ENCODE data around the gene L1CAM.

Gene L1CAM

DNA sequence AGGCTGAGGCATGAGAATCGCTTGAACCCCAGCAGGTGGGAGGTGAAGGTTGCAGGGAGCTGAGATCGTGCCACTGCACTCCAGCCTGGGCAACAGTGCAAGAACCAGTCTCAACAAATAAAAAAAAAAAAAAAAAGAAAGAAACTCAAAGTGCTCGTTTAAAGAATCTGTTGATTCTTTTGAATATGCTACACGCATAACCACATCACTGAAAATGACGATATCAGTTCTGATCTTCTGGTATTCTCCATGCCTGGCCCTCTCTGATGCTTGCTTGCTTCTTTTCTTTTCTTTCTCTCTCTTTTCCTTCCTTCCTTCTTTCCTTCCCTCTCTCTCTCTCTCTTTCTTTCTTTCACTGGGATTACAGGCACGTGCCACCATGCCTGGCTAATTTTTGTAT is 25.8 kb upstream of the L1CAM start:
- Mint-ChIP-seq H3K4me3 (no peak overlapping the region), H3K27ac (peak overlapping the region; percentile 61), H3K4me1 (ENCODE audit: low read depth) (peaks cover 5% of the 10 kb centered on the region), H3K27me3 (no peaks in the 10 kb centered on the region), H3K36me3 (ENCODE audit: low read depth) (peaks cover 20% of the 10 kb centered on the region), H3K9me3 (no peaks in the 10 kb centered on the region)

DNA sequence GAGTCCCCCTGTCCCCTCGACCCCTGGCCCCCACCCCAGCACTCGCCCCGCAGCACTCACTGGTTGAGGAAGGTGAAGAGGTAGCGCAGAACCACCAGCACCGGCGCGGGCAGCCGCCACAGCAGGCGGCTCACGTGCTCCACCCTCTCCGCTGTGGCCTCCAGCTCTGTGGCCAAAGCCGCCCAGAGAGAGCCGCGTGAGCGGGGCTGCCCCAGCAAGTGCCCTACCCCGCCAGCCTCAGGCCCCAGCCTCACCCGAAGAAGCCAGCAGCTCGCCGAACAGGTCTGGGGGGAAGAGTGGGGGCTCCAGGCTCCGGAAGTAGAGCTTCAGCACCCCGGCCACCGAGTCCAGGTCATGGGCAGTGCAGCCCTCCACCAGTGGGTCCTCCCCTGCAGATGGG is 24.5 kb upstream of the L1CAM start:
- no peaks in the 10 kb centered on the region for H3K9me3 Mint-ChIP-seq
- H3K27ac Mint-ChIP-seq: no peak overlapping the region
- H3K4me1 Mint-ChIP-seq (ENCODE audit: low read depth): peaks cover 5% of the 10 kb centered on the region
- H3K36me3 Mint-ChIP-seq (ENCODE audit: low read depth): peaks cover 9% of the 10 kb centered on the region
- H3K4me3 Mint-ChIP-seq: no peak overlapping the region
- H3K27me3 Mint-ChIP-seq: no peaks in the 10 kb centered on the region

DNA sequence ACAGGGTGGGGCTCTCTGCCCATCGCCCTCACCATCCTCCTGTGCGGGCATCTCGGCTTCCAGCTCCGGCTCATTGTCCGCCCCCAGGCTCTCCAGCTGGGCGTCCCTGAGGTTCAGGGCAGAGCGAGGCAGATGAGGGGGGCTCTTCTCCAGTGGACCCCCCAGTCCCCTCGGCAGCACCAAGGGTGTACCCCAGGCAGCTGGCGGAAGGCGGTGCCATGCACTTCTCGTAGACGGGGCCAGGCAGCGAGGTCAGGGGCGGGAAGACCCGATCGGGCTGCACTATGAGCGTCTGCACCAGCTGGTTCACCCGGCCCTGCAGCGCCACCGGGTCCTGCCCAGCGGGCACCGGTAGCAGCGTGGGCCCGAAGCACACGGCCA is 24.0 kb upstream of the L1CAM start:
- H3K36me3 Mint-ChIP-seq (ENCODE audit: low read depth): peaks cover 9% of the 10 kb centered on the region
- H3K27me3 Mint-ChIP-seq: no peaks in the 10 kb centered on the region
- no peaks in the 10 kb centered on the region for H3K9me3 Mint-ChIP-seq
- no peak overlapping the region for H3K4me3 Mint-ChIP-seq
- H3K4me1 Mint-ChIP-seq (ENCODE audit: low read depth): peaks cover 6% of the 10 kb centered on the region
- H3K27ac Mint-ChIP-seq: no peak overlapping the region

DNA sequence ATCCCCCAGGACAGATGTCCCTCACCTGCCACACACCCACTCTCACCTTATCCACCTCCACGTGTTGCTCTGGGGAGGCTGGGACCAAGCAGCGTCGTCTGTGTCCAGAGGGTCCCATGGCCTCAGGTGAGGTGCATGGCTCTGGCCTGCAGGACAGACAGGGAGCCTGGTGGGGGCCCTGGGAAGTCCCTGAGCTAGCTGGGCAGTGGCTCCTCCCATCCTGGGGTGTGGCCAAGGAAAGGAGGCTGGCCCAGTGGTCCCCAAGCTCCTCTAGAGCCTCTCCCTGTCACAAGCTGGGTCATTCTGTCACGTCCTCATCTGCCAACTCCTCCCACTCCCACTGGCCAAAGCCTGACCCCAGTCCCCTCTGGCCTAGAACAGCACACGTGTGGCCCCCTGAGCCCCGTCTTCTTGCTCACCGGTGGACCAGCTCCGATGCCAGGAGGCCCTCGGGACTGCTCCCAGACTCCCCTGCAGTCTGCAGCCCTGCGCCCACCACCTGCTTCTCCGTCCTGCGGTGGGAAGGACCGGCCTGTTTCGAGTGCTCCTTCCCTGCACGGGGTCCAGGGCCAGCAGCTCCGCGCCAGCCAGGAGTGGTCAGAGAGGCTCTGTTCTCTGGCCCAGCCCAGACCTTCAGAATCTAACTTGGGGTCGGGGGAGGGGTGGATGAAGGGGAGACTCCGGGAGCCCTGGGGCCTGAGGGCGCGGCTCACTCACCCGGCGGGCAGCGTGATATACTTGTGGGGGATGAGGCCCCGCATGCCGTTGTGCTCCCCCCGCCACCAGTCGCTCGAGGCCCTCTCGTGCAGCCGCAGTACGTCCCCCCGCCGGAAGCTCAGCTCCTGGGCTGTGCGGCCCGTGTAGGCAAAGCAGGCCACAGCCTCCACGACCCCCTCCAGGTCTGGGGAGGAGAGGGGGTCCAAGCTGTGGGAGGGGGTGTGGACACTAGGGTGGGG is 23.3 kb upstream of the L1CAM start:
- Mint-ChIP-seq H3K4me1 (ENCODE audit: low read depth) (peaks cover 10% of the 10 kb centered on the region), H3K27ac (no peak overlapping the region), H3K9me3 (no peaks in the 10 kb centered on the region), H3K36me3 (ENCODE audit: low read depth) (peaks cover 9% of the 10 kb centered on the region), H3K27me3 (no peaks in the 10 kb centered on the region), H3K4me3 (no peak overlapping the region)

- peaks cover 7% of the 10 kb centered on the region for H3K36me3 Mint-ChIP-seq (ENCODE audit: low read depth)
- no peak overlapping the region for H3K27ac Mint-ChIP-seq
These were observed 22.4 kb upstream of the L1CAM start for GRCh38 chrX:153908219-153908860.

DNA sequence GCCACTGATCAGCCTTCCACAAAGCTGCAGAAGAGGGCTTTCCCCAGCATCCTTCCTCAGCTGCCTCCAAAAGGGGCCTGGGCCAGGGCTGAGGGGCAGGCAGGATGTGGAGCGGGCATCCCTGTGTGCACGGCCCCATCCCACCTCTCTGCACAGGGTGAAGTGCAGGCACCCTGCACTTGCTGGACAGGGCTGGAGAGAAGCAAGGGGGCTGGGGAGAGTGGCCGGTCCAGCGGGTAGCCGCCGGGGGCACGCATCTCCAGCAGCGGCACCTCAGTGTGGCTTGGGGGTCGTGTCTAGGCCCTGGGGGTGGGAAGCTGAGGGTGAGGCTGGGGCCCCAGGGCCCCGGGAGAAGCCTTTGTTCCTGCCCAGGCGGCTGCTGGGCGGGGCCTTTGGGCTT is 21.5 kb upstream of the L1CAM start:
- H3K4me3 Mint-ChIP-seq: no peak overlapping the region
- H3K4me1 Mint-ChIP-seq (ENCODE audit: low read depth): peaks cover 21% of the 10 kb centered on the region
- peaks cover 7% of the 10 kb centered on the region for H3K36me3 Mint-ChIP-seq (ENCODE audit: low read depth)
- no peaks in the 10 kb centered on the region for H3K9me3 Mint-ChIP-seq
- no peaks in the 10 kb centered on the region for H3K27me3 Mint-ChIP-seq
- no peak overlapping the region for H3K27ac Mint-ChIP-seq

More at GRCh38 chrX:153908219-153908860, 22.4 kb upstream of the L1CAM start:
- Mint-ChIP-seq H3K4me3 (no peak overlapping the region), H3K9me3 (no peaks in the 10 kb centered on the region), H3K4me1 (ENCODE audit: low read depth) (peaks cover 17% of the 10 kb centered on the region), H3K27me3 (no peaks in the 10 kb centered on the region)

GRCh38 chrX:153906126-153906917 is 20.3 kb upstream of the L1CAM start:
- Mint-ChIP-seq H3K27ac (no peak overlapping the region), H3K27me3 (no peaks in the 10 kb centered on the region), H3K4me3 (no peak overlapping the region), H3K4me1 (ENCODE audit: low read depth) (peaks cover 24% of the 10 kb centered on the region), H3K9me3 (no peaks in the 10 kb centered on the region), H3K36me3 (ENCODE audit: low read depth) (no peaks in the 10 kb centered on the region)

DNA sequence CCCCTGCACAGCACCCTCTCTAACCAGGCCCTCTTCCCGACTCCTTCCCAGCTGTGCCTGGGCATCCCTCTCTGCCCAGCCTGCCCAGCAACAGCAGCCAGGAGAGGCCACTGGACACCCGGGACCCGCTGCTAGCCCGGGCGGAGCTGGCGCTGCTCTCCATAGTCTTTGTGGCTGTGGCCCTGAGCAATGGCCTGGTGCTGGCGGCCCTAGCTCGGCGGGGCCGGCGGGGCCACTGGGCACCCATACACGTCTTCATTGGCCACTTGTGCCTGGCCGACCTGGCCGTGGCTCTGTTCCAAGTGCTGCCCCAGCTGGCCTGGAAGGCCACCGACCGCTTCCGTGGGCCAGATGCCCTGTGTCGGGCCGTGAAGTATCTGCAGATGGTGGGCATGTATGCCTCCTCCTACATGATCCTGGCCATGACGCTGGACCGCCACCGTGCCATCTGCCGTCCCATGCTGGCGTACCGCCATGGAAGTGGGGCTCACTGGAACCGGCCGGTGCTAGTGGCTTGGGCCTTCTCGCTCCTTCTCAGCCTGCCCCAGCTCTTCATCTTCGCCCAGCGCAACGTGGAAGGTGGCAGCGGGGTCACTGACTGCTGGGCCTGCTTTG is 19.6 kb upstream of the L1CAM start:
- peaks cover 31% of the 10 kb centered on the region for H3K4me1 Mint-ChIP-seq (ENCODE audit: low read depth)
- no peaks in the 10 kb centered on the region for H3K36me3 Mint-ChIP-seq (ENCODE audit: low read depth)
- no peaks in the 10 kb centered on the region for H3K27me3 Mint-ChIP-seq
- H3K4me3 Mint-ChIP-seq: no peak overlapping the region
- H3K27ac Mint-ChIP-seq: no peak overlapping the region
- no peaks in the 10 kb centered on the region for H3K9me3 Mint-ChIP-seq

GRCh38 chrX:153903991-153904957 is 18.3 kb upstream of the L1CAM start, which contains the start of gene AVPR2:
TSS of gene AVPR2 (plus strand) at chrX:153904673. CDS start at chrX:153905146, 473 bp downstream.
- H3K27ac Mint-ChIP-seq: no peak within 1 kb of the TSS
- no peaks in the 10 kb centered on the region for H3K9me3 Mint-ChIP-seq
- H3K4me3 Mint-ChIP-seq: no peak within 1 kb of the TSS
- H3K4me1 Mint-ChIP-seq (ENCODE audit: low read depth): peaks cover 33% of the 10 kb centered on the region
- no peaks in the 10 kb centered on the region for H3K27me3 Mint-ChIP-seq
- H3K36me3 Mint-ChIP-seq (ENCODE audit: low read depth): no peaks in the 10 kb centered on the region

DNA sequence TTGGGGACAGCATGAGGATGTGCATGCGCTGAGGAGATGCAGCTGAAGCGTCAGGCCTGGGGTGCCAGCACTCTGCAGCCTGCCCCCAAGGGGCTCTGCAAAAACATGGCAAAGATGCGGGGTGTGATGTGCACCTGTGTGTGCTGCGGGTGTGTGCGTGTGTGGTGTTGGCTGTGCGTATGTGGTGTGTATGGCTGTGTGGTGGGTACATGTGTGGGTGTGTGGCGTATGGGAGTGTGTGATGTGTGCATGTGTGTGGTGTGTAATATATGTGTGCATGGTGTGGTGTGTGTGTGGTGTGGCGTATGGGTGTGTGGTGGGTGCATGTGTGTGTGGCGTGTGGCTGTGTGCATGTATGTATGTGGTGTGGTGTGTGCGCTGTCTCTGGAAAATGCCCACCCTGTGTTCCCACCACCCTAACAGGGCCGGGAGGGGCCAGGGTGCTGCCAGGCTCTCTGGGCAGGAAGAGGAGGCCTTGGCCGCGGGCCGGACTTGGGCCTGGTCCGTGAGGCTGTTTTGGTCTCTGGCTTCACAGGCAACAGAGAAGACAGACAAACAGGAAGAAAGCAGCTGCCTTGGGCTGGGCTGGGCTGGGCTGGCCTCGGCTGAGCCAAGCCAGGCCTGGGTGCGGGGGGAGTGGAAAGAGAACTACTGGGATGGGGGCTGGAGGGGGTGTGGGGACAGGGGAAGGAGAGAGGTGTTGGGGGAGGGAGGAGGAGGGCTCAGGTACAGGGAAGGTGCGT is 17.4 kb upstream of the L1CAM start:
- Mint-ChIP-seq H3K4me3 (no peak overlapping the region), H3K36me3 (ENCODE audit: low read depth) (no peaks in the 10 kb centered on the region), H3K27ac (peak overlapping the region; percentile 40), H3K27me3 (no peaks in the 10 kb centered on the region), H3K4me1 (ENCODE audit: low read depth) (peaks cover 33% of the 10 kb centered on the region), H3K9me3 (no peaks in the 10 kb centered on the region)

- Mint-ChIP-seq H3K4me1 (ENCODE audit: low read depth) (peaks cover 33% of the 10 kb centered on the region), H3K27me3 (no peaks in the 10 kb centered on the region), H3K4me3 (no peak overlapping the region), H3K36me3 (ENCODE audit: low read depth) (no peaks in the 10 kb centered on the region), H3K9me3 (no peaks in the 10 kb centered on the region), H3K27ac (no peak overlapping the region)
These were observed 16.4 kb upstream of the L1CAM start for GRCh38 chrX:153902385-153902784.

DNA sequence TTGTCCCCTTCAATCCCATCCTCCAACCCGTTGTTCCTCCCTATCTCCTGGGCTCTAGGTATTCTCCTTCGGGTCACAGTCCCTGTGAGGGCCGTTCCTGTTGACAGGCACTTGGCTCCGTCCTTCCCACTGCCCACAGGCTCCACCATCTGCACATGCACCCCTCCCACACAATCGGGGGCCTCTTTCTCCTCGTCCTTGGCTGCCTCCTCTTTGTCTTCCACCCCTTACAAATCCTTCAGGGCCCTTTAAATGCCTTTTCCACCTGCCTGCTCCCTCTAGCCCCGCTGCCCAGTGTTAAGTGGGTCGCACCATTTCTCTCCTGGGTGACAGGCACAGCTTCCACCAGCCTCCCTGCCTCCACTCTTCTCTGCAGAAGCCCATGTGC is 15.8 kb upstream of the L1CAM start:
- H3K9me3 Mint-ChIP-seq: no peaks in the 10 kb centered on the region
- no peaks in the 10 kb centered on the region for H3K27me3 Mint-ChIP-seq
- no peak overlapping the region for H3K4me3 Mint-ChIP-seq
- H3K36me3 Mint-ChIP-seq (ENCODE audit: low read depth): no peaks in the 10 kb centered on the region
- peaks cover 33% of the 10 kb centered on the region for H3K4me1 Mint-ChIP-seq (ENCODE audit: low read depth)
- no peak overlapping the region for H3K27ac Mint-ChIP-seq

Data from stimulated activated naive CD8-positive, alpha-beta T cell treated with anti-CD3 and anti-CD28 coated beads, Interleukin-15, Interleukin-2, amounts not matched to agents 100 ng/mL and 50 ng/mL, for 24 hours (primary cell).